ENCODE results near the gene KLHDC4. TPM values are rescaled to one million over a fixed set of nuclear protein-coding genes. Genes with fewer than 3 reads are reported as not detected.

KLHDC4 gene
- total and polyA plus RNA-seq, 7 donors, result 12.7 to 71.0 (median 25.5) TPM

- Histone ChIP-seq H3K4me1 (peaks cover 0 to 14% (median 10%) of the 10 kb centered on the region in 4 donors), H3K27ac (no peak overlapping the region), H3K27me3 (no peaks in the 10 kb centered on the region), H3K9me3 (no peaks in the 10 kb centered on the region), H3K36me3 (peaks cover 3 to 79% (median 9%) of the 10 kb centered on the region in 4 donors), H3K4me3 (no peak overlapping the region)
- 90 to 91% methylated on average over 8 of the region's 8 CpGs for WGBS, 2 donors
- no peak for TF ChIP-seq EP300 (IDR thresholded peaks at IDR 0.05)
- no peak for TF ChIP-seq CTCF (IDR thresholded peaks at IDR 0.05)
- TF ChIP-seq POLR2AphosphoS5 (IDR thresholded peaks at IDR 0.05), result no peak
- TF ChIP-seq POLR2A (IDR thresholded peaks at IDR 0.05), result no peak
- DNase-seq, result no peak
- intact Hi-C loops (cut with DNase I), result loop anchor here (10.0 kb wide), 1 partner anchor 814 kb away; the partner anchor contains the start of gene ZC3H18
Measured at GRCh38 chr16:87761060-87761459, 4.7 kb downstream of the KLHDC4 start.

GRCh38 chr16:87757841-87758426 is 7.9 kb downstream of the KLHDC4 start:
- Histone ChIP-seq H3K27me3 (no peaks in the 10 kb centered on the region), H3K27ac (no peak overlapping the region), H3K4me3 (no peak overlapping the region), H3K4me1 (no peaks in the 10 kb centered on the region), H3K36me3 (peaks cover 4 to 97% (median 29%) of the 10 kb centered on the region in 4 donors), H3K9me3 (no peaks in the 10 kb centered on the region)
- no peak for DNase-seq
- WGBS, 2 donors, result 96% methylated on average over 8 of the region's 8 CpGs
- TF ChIP-seq EP300 (IDR thresholded peaks at IDR 0.05), result no peak
- TF ChIP-seq POLR2AphosphoS5 (IDR thresholded peaks at IDR 0.05), result no peak
- no peak for TF ChIP-seq POLR2A (IDR thresholded peaks at IDR 0.05)
- TF ChIP-seq CTCF (IDR thresholded peaks at IDR 0.05), result no peak
- intact Hi-C loops (cut with DNase I), result no loop called here

- no peak overlapping the region for H3K27ac ChIP-seq
- TF ChIP-seq POLR2AphosphoS5 (IDR thresholded peaks at IDR 0.05), result no peak
- no peak for TF ChIP-seq POLR2A (IDR thresholded peaks at IDR 0.05)
- no peak for TF ChIP-seq CTCF (IDR thresholded peaks at IDR 0.05)
- no peak for TF ChIP-seq EP300 (IDR thresholded peaks at IDR 0.05)
- no peaks in the 10 kb centered on the region for H3K27me3 ChIP-seq
- H3K4me1 ChIP-seq, result no peaks in the 10 kb centered on the region
- H3K36me3 ChIP-seq, result peaks cover 4 to 96% (median 44%) of the 10 kb centered on the region in 4 donors
- no peaks in the 10 kb centered on the region for H3K9me3 ChIP-seq
- intact Hi-C loops (cut with DNase I), result no loop called here
- WGBS, 2 donors, result 90 to 91% methylated on average over 11 of the region's 11 CpGs
- no peak overlapping the region for H3K4me3 ChIP-seq
- no peak for DNase-seq
Measured at GRCh38 chr16:87754535-87754934, 11.3 kb downstream of the KLHDC4 start.

DNA sequence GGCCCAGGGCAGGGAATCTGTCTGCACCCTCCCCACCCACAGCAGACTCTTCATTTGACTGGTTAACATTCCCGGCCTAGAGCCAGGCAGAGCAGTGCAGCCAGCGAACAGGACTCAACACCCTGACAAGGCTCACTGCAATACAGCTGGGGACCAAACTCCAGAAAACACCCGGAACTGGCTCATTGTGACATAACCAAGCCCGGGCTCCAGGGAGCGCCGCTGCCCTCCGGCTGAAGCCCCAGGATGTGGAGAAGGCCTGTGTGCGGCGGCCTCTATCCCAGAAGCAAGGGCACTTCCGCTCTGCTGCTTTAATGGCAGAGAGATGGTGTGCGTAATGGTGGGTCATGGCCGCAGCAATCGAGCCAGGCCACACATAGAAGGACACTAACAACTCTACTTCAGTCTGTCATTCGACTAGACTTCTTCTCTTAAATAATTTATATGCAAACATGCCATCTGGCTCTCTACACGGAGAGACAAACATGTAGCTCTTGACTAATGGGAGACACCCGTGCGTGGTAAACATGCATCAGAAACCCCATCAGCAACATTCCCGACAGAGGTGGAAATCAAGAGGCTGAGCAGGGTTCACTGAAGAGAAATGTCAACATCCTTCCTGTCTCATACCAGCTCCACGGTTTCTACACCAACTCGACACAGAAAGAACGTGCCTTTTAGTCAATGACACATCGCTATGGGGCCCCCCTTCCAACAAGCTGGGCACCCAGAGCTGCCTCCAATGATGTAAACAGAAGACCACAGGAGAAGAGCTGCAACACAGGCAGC is 18.0 kb downstream of the KLHDC4 start:
- intact Hi-C loops (cut with DNase I), result no loop called here
- Histone ChIP-seq H3K27me3 (no peaks in the 10 kb centered on the region), H3K4me3 (no peak overlapping the region), H3K27ac (no peak overlapping the region), H3K4me1 (no peaks in the 10 kb centered on the region), H3K36me3 (peaks cover 1 to 86% (median 40%) of the 10 kb centered on the region in 4 donors), H3K9me3 (no peaks in the 10 kb centered on the region)
- 91 to 93% methylated on average over 22 of the region's 22 CpGs for WGBS, 2 donors
- no peak for DNase-seq
- no peak for TF ChIP-seq POLR2A (IDR thresholded peaks at IDR 0.05)
- TF ChIP-seq EP300 (IDR thresholded peaks at IDR 0.05), result no peak
- TF ChIP-seq CTCF (IDR thresholded peaks at IDR 0.05), result no peak
- no peak for TF ChIP-seq POLR2AphosphoS5 (IDR thresholded peaks at IDR 0.05)
